ENCODE measurements around the gene MAPK8IP2. TPM values are rescaled to one million over a fixed set of nuclear protein-coding genes. Genes with fewer than 3 reads are reported as not detected.

The MAPK8IP2 gene
- total RNA-seq, 1 experiment from 2014 or later, result 6.4 TPM

GRCh38 chr22:50597097-50597496 is 3.5 kb upstream of the MAPK8IP2 start:
- ChIA-PET CTCF (no interaction called here), POLR2A (no interaction called here), RAD21 (ENCODE audit: low non-redundant PET in 1 of 2, low total read pairs in 2 of 2, uncharacterized antibody in 2 of 2, unreplicated experiment in 2 of 2) (no interaction called here)
- Histone ChIP-seq H3K9me2 (ENCODE audit: insufficient read depth) (no peaks in the 10 kb centered on the region), H2AFZ (ENCODE audit: low read depth, low read length, poor library complexity, severe bottlenecking) (no peak overlapping the region), H3K79me2 (ENCODE audit: insufficient read depth, low read length) (no peaks in the 10 kb centered on the region), H3K9ac (ENCODE audit: low read length) (no peak overlapping the region), H4K20me1 (ENCODE audit: insufficient read depth) (no peaks in the 10 kb centered on the region), H3K9me3 (ENCODE audit: control insufficient read depth in 1 of 2, insufficient read depth in 1 of 2, low read depth in 1 of 2, low read length in 2 of 2) (no peaks in the 10 kb centered on the region), H3K36me3 (ENCODE audit: control insufficient read depth in 1 of 2, insufficient read depth in 2 of 2, low read length in 2 of 2) (no peaks in the 10 kb centered on the region), H3K4me1 (ENCODE audit: control insufficient read depth in 1 of 2, insufficient read depth in 2 of 2, low read length in 2 of 2) (peaks cover 0 to 10% of the 10 kb centered on the region in 2 experiments; a peak in 1 of 4 replicates), H3K4me2 (ENCODE audit: low read length) (no peak overlapping the region), H3K27ac (ENCODE audit: low read depth, low read length) (no peak overlapping the region), H3K27me3 (ENCODE audit: insufficient read depth, low read length) (no peaks in the 10 kb centered on the region), H3K4me3 (replicated peaks in 1 of 2; ENCODE audit: low read depth in 1 of 2, low read length in 2 of 2) (no peak overlapping the region)
- BruUV-seq (replicated peaks), result no TSS peak
- TF ChIP-seq TCF7L2 (IDR thresholded peaks at IDR 0.05; ENCODE audit: borderline replicate concordance, extremely low read depth, insufficient read depth, insufficient read length), result no peak
- TF ChIP-seq, protein P1, sequence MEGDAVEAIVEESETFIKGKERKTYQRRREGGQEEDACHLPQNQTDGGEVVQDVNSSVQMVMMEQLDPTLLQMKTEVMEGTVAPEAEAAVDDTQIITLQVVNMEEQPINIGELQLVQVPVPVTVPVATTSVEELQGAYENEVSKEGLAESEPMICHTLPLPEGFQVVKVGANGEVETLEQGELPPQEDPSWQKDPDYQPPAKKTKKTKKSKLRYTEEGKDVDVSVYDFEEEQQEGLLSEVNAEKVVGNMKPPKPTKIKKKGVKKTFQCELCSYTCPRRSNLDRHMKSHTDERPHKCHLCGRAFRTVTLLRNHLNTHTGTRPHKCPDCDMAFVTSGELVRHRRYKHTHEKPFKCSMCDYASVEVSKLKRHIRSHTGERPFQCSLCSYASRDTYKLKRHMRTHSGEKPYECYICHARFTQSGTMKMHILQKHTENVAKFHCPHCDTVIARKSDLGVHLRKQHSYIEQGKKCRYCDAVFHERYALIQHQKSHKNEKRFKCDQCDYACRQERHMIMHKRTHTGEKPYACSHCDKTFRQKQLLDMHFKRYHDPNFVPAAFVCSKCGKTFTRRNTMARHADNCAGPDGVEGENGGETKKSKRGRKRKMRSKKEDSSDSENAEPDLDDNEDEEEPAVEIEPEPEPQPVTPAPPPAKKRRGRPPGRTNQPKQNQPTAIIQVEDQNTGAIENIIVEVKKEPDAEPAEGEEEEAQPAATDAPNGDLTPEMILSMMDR (IDR thresholded peaks at IDR 0.05 in 2 of 3, conservative IDR thresholded peaks at IDR 0.05 in 1 of 3; ENCODE audit: borderline replicate concordance in 1 of 3, insufficient read depth in 1 of 3, low read depth in 2 of 3, low read length in 2 of 3), result no peak
- no peak for TF ChIP-seq ELF1 (IDR thresholded peaks at IDR 0.05; ENCODE audit: borderline replicate concordance, low read depth)
- TF ChIP-seq, protein P2, sequence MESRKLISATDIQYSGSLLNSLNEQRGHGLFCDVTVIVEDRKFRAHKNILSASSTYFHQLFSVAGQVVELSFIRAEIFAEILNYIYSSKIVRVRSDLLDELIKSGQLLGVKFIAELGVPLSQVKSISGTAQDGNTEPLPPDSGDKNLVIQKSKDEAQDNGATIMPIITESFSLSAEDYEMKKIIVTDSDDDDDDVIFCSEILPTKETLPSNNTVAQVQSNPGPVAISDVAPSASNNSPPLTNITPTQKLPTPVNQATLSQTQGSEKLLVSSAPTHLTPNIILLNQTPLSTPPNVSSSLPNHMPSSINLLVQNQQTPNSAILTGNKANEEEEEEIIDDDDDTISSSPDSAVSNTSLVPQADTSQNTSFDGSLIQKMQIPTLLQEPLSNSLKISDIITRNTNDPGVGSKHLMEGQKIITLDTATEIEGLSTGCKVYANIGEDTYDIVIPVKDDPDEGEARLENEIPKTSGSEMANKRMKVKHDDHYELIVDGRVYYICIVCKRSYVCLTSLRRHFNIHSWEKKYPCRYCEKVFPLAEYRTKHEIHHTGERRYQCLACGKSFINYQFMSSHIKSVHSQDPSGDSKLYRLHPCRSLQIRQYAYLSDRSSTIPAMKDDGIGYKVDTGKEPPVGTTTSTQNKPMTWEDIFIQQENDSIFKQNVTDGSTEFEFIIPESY (IDR thresholded peaks at IDR 0.05; ENCODE audit: extremely low read depth, insufficient replicate concordance, low read length), result no peak
- TF ChIP-seq MAX (IDR thresholded peaks at IDR 0.05), result no peak
- no peak for TF ChIP-seq RAD21 (IDR thresholded peaks at IDR 0.05; ENCODE audit: low read depth)
- TF ChIP-seq YY1 (IDR thresholded peaks at IDR 0.05; ENCODE audit: extremely low read depth, insufficient replicate concordance, low read depth, low read length), result no peak
- no peak for TF ChIP-seq FOSL1 (IDR thresholded peaks at IDR 0.05; ENCODE audit: low read depth)
- no peak for TF ChIP-seq ZNF274 (IDR thresholded peaks at IDR 0.05; ENCODE audit: low read depth, low read length)
- TF ChIP-seq ZFX (IDR thresholded peaks at IDR 0.05), result no peak
- no peak for TF ChIP-seq CBX3 (IDR thresholded peaks at IDR 0.05; ENCODE audit: low read depth)
- no peak for TF ChIP-seq SP1 (IDR thresholded peaks at IDR 0.05; ENCODE audit: low read depth)
- TF ChIP-seq EZH2 (IDR thresholded peaks at IDR 0.05), result no peak
- TF ChIP-seq, protein P3, sequence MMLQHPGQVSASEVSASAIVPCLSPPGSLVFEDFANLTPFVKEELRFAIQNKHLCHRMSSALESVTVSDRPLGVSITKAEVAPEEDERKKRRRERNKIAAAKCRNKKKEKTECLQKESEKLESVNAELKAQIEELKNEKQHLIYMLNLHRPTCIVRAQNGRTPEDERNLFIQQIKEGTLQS (IDR thresholded peaks at IDR 0.05), result no peak
- no peak for TF ChIP-seq JUND (IDR thresholded peaks at IDR 0.05)
- TF ChIP-seq POLR2A (IDR thresholded peaks at IDR 0.05; ENCODE audit: borderline replicate concordance, extremely low read depth, insufficient read depth, insufficient read length), result no peak
- no peak for TF ChIP-seq SIN3A (IDR thresholded peaks at IDR 0.05; ENCODE audit: low read depth)
- no peak for TF ChIP-seq CEBPB (IDR thresholded peaks at IDR 0.05; ENCODE audit: low read depth)
- ATAC-seq (no peak), DNase-seq (ENCODE audit: low read depth, low spot score) (no peak)
- intact Hi-C loops (cut with micrococcal nuclease), result no loop called here
